Large intestine (tissue), 3 donors: Measurements from ENCODE around the gene OR10G7. TPM values are rescaled to one million over a fixed set of nuclear protein-coding genes. Genes with fewer than 3 reads are reported as not detected.
"Not testable (repeated sequence)": the region's sequence is repeated elsewhere in the genome, so short reads cannot be mapped to it uniquely, and the experiment has no call there.

Source experiments
- DNase-seq, 2 donors: peaks; one replicate each; pipeline versions ENCODE4 v3.0.0 to v3.0.0-alpha.2; 2013
- H3K27ac ChIP-seq: one replicate; pipeline ENCODE4 v1.5.1; 2013; ENCODE audit warnings: low read length
- H3K27me3 ChIP-seq: 2 replicates; pipeline ENCODE4 v1.6.1; 2013; ENCODE audit warnings: low read length; ENCODE audit not compliant: control insufficient read depth, insufficient read depth
- H3K36me3 ChIP-seq: 2 replicates; pipeline ENCODE4 v1.6.1; 2013; ENCODE audit warnings: low read length; ENCODE audit not compliant: control insufficient read depth, insufficient read depth
- H3K4me1 ChIP-seq: one replicate; pipeline ENCODE4 v1.6.1; 2013; ENCODE audit warnings: low read length; ENCODE audit not compliant: control insufficient read depth, insufficient read depth
- H3K4me3 ChIP-seq: one replicate; pipeline ENCODE4 v1.5.1; 2013; ENCODE audit warnings: low read length
- H3K9me3 ChIP-seq: one replicate; pipeline ENCODE4 v1.6.1; 2013; ENCODE audit warnings: mild to moderate bottlenecking, low read depth, low read length, moderate library complexity; ENCODE audit not compliant: control insufficient read depth
- WGBS: methylation state at CpG from one replicate; pipeline ENCODE4 v1.1.5; 2013; ENCODE audit warnings: low lambda C conversion rate; ENCODE audit not compliant: insufficient coverage; 5-methylcytosine and 5-hydroxymethylcytosine counted together
- polyA plus RNA-seq: library from polyadenylated mRNA; unstranded; fragments of 120-200 nt; gene quantifications from one replicate; pipeline ENCODE4 v1.2.1, GENCODE V29; 2013

OR10G7 gene
- polyA plus RNA-seq, 1 donor: not detected

DNA sequence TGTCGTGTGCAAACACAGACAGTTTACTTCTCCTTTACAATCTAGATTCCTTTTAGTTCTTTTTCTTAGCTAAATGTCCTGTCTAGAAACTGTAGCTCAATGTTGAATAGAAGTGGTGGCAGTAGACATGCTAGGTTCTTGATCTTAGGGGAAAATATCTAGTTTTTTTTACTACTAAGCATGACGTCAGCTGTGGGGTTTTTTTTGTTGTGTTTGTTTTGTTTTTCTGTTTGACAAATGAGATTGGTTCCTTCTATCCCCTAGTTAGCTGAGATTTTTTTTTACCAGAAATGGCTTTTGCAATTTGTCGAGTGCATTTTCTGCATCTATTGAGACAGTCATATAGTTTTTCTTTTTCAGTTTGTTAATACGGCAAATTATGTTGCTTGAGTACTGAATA, 2.3 kb upstream of the OR10G7 start:
- H3K4me3 ChIP-seq: no peak overlapping the region
- H3K27ac ChIP-seq: no peak overlapping the region
- H3K27me3 ChIP-seq: peaks cover 3% of the 10 kb centered on the region
- no CpG with 5 or more reads among the region's 4 CpGs for WGBS
- H3K36me3 ChIP-seq: no peaks in the 10 kb centered on the region
- H3K9me3 ChIP-seq: no peaks in the 10 kb centered on the region
- no peak for DNase-seq
- no peaks in the 10 kb centered on the region for H3K4me1 ChIP-seq

DNA sequence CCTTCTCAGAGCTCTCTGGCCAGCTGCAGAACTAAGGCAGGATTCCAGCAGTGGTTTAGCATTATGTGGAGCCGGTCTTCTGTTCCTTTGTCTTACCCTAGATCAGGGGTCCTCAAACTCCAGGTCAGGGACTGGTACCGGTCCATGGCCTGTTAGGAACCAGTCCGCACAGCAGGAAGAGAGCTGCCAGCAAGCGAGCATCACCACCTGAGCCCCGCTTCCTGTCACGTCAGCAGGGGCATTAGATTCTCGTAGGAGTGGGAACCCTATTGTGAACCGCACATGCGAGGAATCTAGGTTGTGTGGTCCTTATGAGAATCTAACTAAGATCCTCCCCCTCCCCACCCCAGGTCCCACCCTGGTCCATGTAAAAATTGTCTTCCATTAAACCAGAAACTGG, 1.6 kb downstream of the OR10G7 start:
- no peaks in the 10 kb centered on the region for H3K4me1 ChIP-seq
- no peak overlapping the region for H3K27ac ChIP-seq
- no peak for DNase-seq
- H3K27me3 ChIP-seq: peaks cover 3% of the 10 kb centered on the region
- H3K36me3 ChIP-seq: no peaks in the 10 kb centered on the region
- H3K4me3 ChIP-seq: no peak overlapping the region
- WGBS: no CpG with 5 or more reads among the region's 9 CpGs
- H3K9me3 ChIP-seq: no peaks in the 10 kb centered on the region

DNA sequence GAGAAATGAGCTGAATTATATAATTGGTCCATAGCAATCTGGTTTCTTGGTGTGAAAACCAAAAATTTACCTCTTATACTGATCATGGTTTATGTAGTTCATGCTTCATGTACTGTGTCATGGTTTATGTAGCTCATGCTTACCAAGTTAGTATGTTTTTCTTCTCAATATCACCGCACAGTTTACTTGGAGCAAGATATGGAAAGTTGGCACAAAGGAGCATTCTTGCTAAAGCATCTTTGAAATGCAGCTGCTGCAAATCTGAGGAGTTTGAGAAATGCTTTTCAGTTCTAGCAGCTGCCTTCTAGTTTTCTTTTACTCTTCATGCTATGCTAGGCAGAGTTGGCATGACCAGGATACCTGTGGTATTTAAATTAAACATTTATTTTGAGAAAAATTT, 4.5 kb downstream of the OR10G7 start:
- Histone ChIP-seq H3K36me3 (no peaks in the 10 kb centered on the region), H3K27ac (no peak overlapping the region), H3K9me3 (no peaks in the 10 kb centered on the region), H3K4me3 (no peak overlapping the region), H3K4me1 (no peaks in the 10 kb centered on the region), H3K27me3 (peaks cover 3% of the 10 kb centered on the region)
- no CpG with 5 or more reads among the region's 1 CpG for WGBS
- DNase-seq: no peak

DNA sequence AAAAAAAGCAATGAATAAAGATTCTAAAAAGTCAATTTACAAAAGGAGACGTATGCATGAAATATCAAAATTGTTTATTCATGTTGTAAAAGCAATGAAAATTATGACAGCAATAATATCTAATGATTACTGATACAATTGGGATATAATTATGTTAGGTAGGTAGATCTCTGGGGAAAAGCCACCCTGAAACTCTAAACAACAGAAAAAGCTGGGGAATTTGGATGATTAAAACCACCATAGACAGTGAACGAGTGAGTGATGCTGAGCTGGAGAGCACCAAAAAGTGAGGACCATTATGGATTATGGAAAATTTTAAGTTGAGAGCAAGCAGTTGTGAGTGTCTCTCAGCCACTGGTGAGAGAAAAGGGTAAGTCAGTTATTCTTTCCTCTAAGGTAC, 14.6 kb downstream of the OR10G7 start, which contains the start of gene OR10G8:
TSS of gene OR10G8 (plus strand) at position 301 of the 400 bp plus-strand sequence. CDS start 2,825 bp downstream, outside the sequence.
- no peaks in the 10 kb centered on the region for H3K36me3 ChIP-seq
- no peaks in the 10 kb centered on the region for H3K4me1 ChIP-seq
- H3K9me3 ChIP-seq: no peaks in the 10 kb centered on the region
- H3K4me3 ChIP-seq: no peak within 1 kb of the TSS
- WGBS: 100% methylated on average over 1 of the region's 2 CpGs
- no peak for DNase-seq
- no peaks in the 10 kb centered on the region for H3K27me3 ChIP-seq
- no peak within 1 kb of the TSS for H3K27ac ChIP-seq

DNA sequence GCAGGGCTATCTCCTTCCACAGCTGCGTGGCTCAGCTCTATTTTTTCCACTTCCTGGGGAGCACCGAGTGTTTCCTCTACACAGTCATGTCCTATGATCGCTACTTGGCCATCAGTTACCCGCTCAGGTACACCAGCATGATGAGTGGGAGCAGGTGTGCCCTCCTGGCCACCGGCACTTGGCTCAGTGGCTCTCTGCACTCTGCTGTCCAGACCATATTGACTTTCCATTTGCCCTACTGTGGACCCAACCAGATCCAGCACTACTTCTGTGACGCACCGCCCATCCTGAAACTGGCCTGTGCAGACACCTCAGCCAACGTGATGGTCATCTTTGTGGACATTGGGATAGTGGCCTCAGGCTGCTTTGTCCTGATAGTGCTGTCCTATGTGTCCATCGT, 25.3 kb downstream of the OR10G7 start:
- not testable (repeated sequence) for H3K27ac ChIP-seq, H3K4me3 ChIP-seq, H3K27me3 ChIP-seq, H3K36me3 ChIP-seq, H3K4me1 ChIP-seq, DNase-seq, H3K9me3 ChIP-seq
- WGBS: no CpG with 5 or more reads among the region's 9 CpGs

DNA sequence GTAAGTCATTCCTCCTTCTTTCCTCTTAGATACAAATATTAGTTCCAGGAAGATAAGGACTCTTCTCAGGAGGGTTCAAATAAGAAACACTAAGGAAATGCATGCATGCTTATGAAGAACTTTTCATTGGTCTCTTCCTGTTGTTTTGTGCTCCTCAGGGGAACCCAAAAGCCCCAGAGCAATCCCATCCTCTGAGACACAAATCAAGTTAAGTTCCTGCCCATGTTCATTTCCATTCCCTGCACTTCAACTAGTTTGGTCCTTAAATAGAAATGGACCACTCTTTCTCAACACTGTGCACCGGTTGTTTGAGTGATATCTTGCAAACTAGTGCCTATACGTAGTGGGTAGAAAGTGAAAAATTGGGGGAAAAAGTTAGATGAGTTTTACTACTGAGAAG, 28.4 kb downstream of the OR10G7 start, which contains the start of gene OR10G4:
TSS of gene OR10G4 (plus strand) at position 301 of the 400 bp plus-strand sequence. CDS start 2,578 bp downstream, outside the sequence.
- 100% methylated on average over 2 of the region's 2 CpGs for WGBS
- Histone ChIP-seq H3K9me3 (no peaks in the 10 kb centered on the region), H3K36me3 (no peaks in the 10 kb centered on the region), H3K27me3 (no peaks in the 10 kb centered on the region), H3K4me1 (no peaks in the 10 kb centered on the region), H3K27ac (no peak within 1 kb of the TSS), H3K4me3 (no peak within 1 kb of the TSS)
- no peak for DNase-seq

DNA sequence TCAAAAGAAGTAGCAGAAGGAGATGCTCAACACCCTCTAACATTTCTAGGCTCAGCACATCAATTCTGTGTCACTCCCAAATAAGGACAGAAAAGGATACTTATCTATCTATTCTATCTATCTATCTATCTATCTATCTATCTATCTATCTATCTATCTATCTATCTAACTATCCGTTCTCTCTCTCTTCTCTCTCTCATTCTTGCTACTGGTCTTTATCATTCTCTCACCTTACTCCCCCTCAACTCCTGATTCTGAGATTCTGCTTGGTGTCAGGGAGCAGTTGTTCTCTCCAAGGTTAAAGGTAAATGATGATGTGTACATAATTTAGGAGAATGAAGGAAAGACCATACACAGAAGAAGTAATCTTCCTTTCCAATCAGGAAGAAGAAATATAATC, 46.0 kb downstream of the OR10G7 start, which contains the start of gene OR10G6:
TSS of gene OR10G6 (minus strand) at position 43 of the 400 bp plus-strand sequence. CDS start at position 43, 0 bp downstream.
- no peak within 1 kb of the TSS for H3K27ac ChIP-seq
- DNase-seq: no peak
- H3K4me1 ChIP-seq: no peaks in the 10 kb centered on the region
- H3K27me3 ChIP-seq: no peaks in the 10 kb centered on the region
- H3K9me3 ChIP-seq: no peaks in the 10 kb centered on the region
- no peaks in the 10 kb centered on the region for H3K36me3 ChIP-seq
- WGBS: 88% methylated on average over 1 of the region's 1 CpG
- no peak within 1 kb of the TSS for H3K4me3 ChIP-seq

Other genes starting within 250 kb of the OR10G7 start
- not detected for gene OR6M1, start 235.0 kb downstream of the OR10G7 start, polyA plus RNA-seq
- not detected for gene TMEM225, start 155.7 kb downstream of the OR10G7 start, polyA plus RNA-seq
- gene OR8D4, start 139.2 kb downstream of the OR10G7 start, polyA plus RNA-seq: not detected
- gene OR4D5, start 101.7 kb downstream of the OR10G7 start, polyA plus RNA-seq: not detected
- gene OR6T1, start 97.5 kb downstream of the OR10G7 start, polyA plus RNA-seq: not detected
- not detected for gene OR10S1, start 63.5 kb downstream of the OR10G7 start, polyA plus RNA-seq
- gene OR10G6, start 46.2 kb downstream of the OR10G7 start, polyA plus RNA-seq: not detected
- not detected for gene OR10G4, start 28.3 kb downstream of the OR10G7 start, polyA plus RNA-seq
- gene OR10G9, start 18.3 kb downstream of the OR10G7 start, polyA plus RNA-seq: not detected
- not detected for gene OR10G8, start 14.5 kb downstream of the OR10G7 start, polyA plus RNA-seq
- gene VWA5A, start 74.1 kb upstream of the OR10G7 start, polyA plus RNA-seq: 24.6 TPM
- gene OR10D3, start 142.0 kb upstream of the OR10G7 start, polyA plus RNA-seq: not detected
- not detected for gene OR8G1, start 199.8 kb upstream of the OR10G7 start, polyA plus RNA-seq
- gene OR8G5, start 215.1 kb upstream of the OR10G7 start, polyA plus RNA-seq: not detected